Endothelial cell of umbilical vein (primary cell): Measurements from ENCODE around the gene BEND5. TPM values are rescaled to one million over a fixed set of nuclear protein-coding genes. Genes with fewer than 3 reads are reported as not detected.

Source experiments
- BruUV-seq: library from RNA; stranded (reverse); fragments of 400-500 nt; replicated peaks from 2 replicates; lab custom pipeline; 2021; lab: Mats Ljungman, UMichigan
- CTCF ChIA-PET: fragments of 300-600, 350-600 bp; sonication (Branson Sonifier 250); formaldehyde crosslinking; loops from one replicate; lab custom pipeline; 2021; ENCODE audit warnings: antibody characterized with exemption, inconsistent platforms; lab: Charles Lee
- POLR2A ChIA-PET: fragments of 300-600, 350-600 bp; sonication (Branson Sonifier 250); formaldehyde crosslinking; loops from one replicate; lab custom pipeline; 2021; ENCODE audit warnings: antibody characterized with exemption, inconsistent platforms; lab: Charles Lee
- DNase-seq: peaks from one replicate; pipeline ENCODE4 v3.0.0-alpha.2; 2011; ENCODE audit warnings: low read depth, low spot score
- FAIRE-seq: peaks from 2 replicates; lab custom pipeline; 2011; peaks lifted over from hg19 to GRCh38; lab: Jason Lieb, UNC
- H2AFZ ChIP-seq: 2 replicates; pipeline ENCODE4 v1.6.0; 2012; ENCODE audit warnings: low read depth, low read length, control low read depth, inconsistent platforms
- H3K27ac ChIP-seq: 2 replicates; pipeline ENCODE4 v1.5.1; 2011; ENCODE audit warnings: low read depth, mild to moderate bottlenecking, control low read depth, low read length, moderate library complexity; ENCODE audit not compliant: insufficient read depth
- H3K27me3 ChIP-seq, 2 experiments: 2 replicates each; pipeline versions ENCODE4 v1.6.0 to v1.6.1; 2011; ENCODE audit warnings: low read length in 2 of 2, mixed read lengths in 1 of 2; ENCODE audit not compliant: control insufficient read depth in 2 of 2, insufficient read depth in 2 of 2
- H3K36me3 ChIP-seq, 2 experiments: 2 replicates in 1 of 2; 3 replicates in 1 of 2; pipeline ENCODE4 v1.5.1; 2011; ENCODE audit warnings: low read length in 2 of 2, mild to moderate bottlenecking in 1 of 2, moderate library complexity in 1 of 2; ENCODE audit not compliant: control insufficient read depth in 2 of 2, insufficient read depth in 2 of 2; ENCODE audit errors: extremely low read depth in 1 of 2
- H3K4me1 ChIP-seq: 3 replicates; pipeline ENCODE4 v1.5.1; 2011; ENCODE audit warnings: mild to moderate bottlenecking, low read length; ENCODE audit not compliant: control insufficient read depth, insufficient read depth; ENCODE audit errors: extremely low read depth
- H3K4me2 ChIP-seq: 2 replicates; pipeline ENCODE4 v1.6.1; 2011; ENCODE audit warnings: low read length, control low read depth, mixed read lengths; ENCODE audit not compliant: insufficient read depth
- H3K4me3 ChIP-seq, 3 experiments: fragments of 200-600 bp in 1 of 3; sonication (generic), shearing (Covaris generic) in 1 of 3; replicated peaks in 1 of 3; 2 replicates each; pipeline ENCODE4 v1.5.1; 2011 to 2016; ENCODE audit warnings: control low read depth in 3 of 3, low read length in 3 of 3, mild to moderate bottlenecking in 2 of 3, inconsistent platforms in 1 of 3, low read depth in 1 of 3, moderate library complexity in 1 of 3; ENCODE audit not compliant: insufficient read depth in 1 of 3
- H3K79me2 ChIP-seq: 2 replicates; pipeline ENCODE4 v1.6.0; 2012; ENCODE audit warnings: low read length, inconsistent platforms; ENCODE audit not compliant: control insufficient read depth, insufficient read depth
- H3K9ac ChIP-seq: replicated peaks from 2 replicates; pipeline ENCODE3; 2011; ENCODE audit warnings: low read length, control low read depth; ENCODE audit not compliant: insufficient read depth; ENCODE audit errors: extremely low read depth
- H3K9me1 ChIP-seq: replicated peaks from 3 replicates; pipeline ENCODE4 v1.6.0; 2011; ENCODE audit warnings: mild to moderate bottlenecking, low read length; ENCODE audit not compliant: control insufficient read depth, insufficient read depth; ENCODE audit errors: extremely low read depth
- H3K9me3 ChIP-seq: replicated peaks from 2 replicates; pipeline ENCODE4 v1.5.1; 2012; ENCODE audit warnings: low read length, inconsistent platforms; ENCODE audit not compliant: control insufficient read depth, insufficient read depth
- H4K20me1 ChIP-seq: replicated peaks from 2 replicates; pipeline ENCODE3; 2011; ENCODE audit warnings: mild to moderate bottlenecking, low read length; ENCODE audit not compliant: control insufficient read depth, insufficient read depth; ENCODE audit errors: extremely low read depth
- CTCF ChIP-seq, 2 donors: IDR thresholded peaks; 1 replicate in 1 of 2; 2 replicates in 1 of 2; pipeline ENCODE4 v1.5.1; 2011; ENCODE audit warnings: low read length in 2 of 2, mild to moderate bottlenecking in 2 of 2, moderate library complexity in 2 of 2, control low read depth in 1 of 2, inconsistent platforms in 1 of 2, low read depth in 1 of 2; ENCODE audit not compliant: insufficient read depth in 1 of 2; ENCODE audit errors: extremely low read depth in 1 of 2
- EZH2 ChIP-seq: IDR thresholded peaks from 2 replicates; pipeline ENCODE4 v1.6.1; 2012; ENCODE audit warnings: borderline replicate concordance, low read depth, mild to moderate bottlenecking, moderate library complexity, low read length, inconsistent platforms; ENCODE audit not compliant: severe bottlenecking
- FOS ChIP-seq: IDR thresholded peaks from 2 replicates; pipeline ENCODE4 v1.6.1; 2011; ENCODE audit warnings: mild to moderate bottlenecking, low read length, moderate library complexity, borderline replicate concordance; ENCODE audit not compliant: insufficient read depth
- GATA2 ChIP-seq: IDR thresholded peaks from 2 replicates; pipeline ENCODE4 v1.7.0; 2011; ENCODE audit warnings: low read depth, mild to moderate bottlenecking, moderate library complexity, mixed read lengths, low read length; ENCODE audit not compliant: insufficient read length, insufficient read depth
- JUN ChIP-seq: IDR thresholded peaks from 2 replicates; pipeline ENCODE4 v1.6.1; 2011; ENCODE audit warnings: borderline replicate concordance, low read depth; ENCODE audit not compliant: insufficient read length, insufficient read depth
- MAX ChIP-seq: IDR thresholded peaks from 2 replicates; pipeline ENCODE4 v1.6.1; 2011; ENCODE audit not compliant: insufficient read depth, insufficient read length
- MYC ChIP-seq: IDR thresholded peaks from one replicate; pipeline ENCODE4 v1.6.1; 2011; ENCODE audit warnings: mild to moderate bottlenecking, low read depth, low read length
- POLR2A ChIP-seq: IDR thresholded peaks from 2 replicates; pipeline ENCODE4 v1.6.1; 2012; ENCODE audit warnings: low read depth, mild to moderate bottlenecking, control low read depth, low read length
- POLR2AphosphoS5 ChIP-seq: IDR thresholded peaks from 2 replicates; pipeline ENCODE4 v1.6.1; 2012; ENCODE audit warnings: low read depth, mild to moderate bottlenecking, control low read depth, low read length, moderate library complexity; ENCODE audit not compliant: insufficient read depth
- dilution Hi-C: fragments of 300-500 bp; cut with MboI; formaldehyde crosslinking; loops from one replicate; pipeline ENCODE4 v1.15.0; 2019; ENCODE audit warnings: low sequenced_read_pairs; ENCODE audit not compliant: extremely low pct_ligation_motif_present
- intact Hi-C: fragments of 100-400 bp; cut with micrococcal nuclease; formaldehyde crosslinking; loops from one replicate; pipeline ENCODE4 v1.10.0; 2022
- polyA plus RNA-seq, 4 experiments: library from polyadenylated mRNA; depleted of rRNA in 3 of 4; stranded (reverse) in 3 of 4; unstranded in 1 of 4; fragments of >200 nt; gene quantifications; 2 replicates each; pipeline versions ENCODE4 v1.2.1 to v1.2.3, GENCODE V29; 2011 to 2012; ENCODE audit warnings: missing spikeins in 1 of 4
- total RNA-seq: library from RNA; stranded (reverse); gene quantifications from 2 replicates; pipeline ENCODE4 v1.2.3, GENCODE V29; 2021

Gene BEND5
- total and polyA plus RNA-seq, 2 donors (not counting 3 experiments of a cell fraction or from before 2014, with no cell fraction given): not detected

GRCh38 chr1:48701445-48701844, 75.2 kb downstream of the BEND5 start:
- ChIA-PET POLR2A (no interaction called here), CTCF (interaction anchor here (1.4 kb wide), 1 partner anchor 24 kb away, joined by 3 read pairs; no protein-coding TSS in a partner anchor)
- no TSS peak for BruUV-seq
- Histone ChIP-seq H3K4me3 (no peak overlapping the region), H3K79me2 (no peaks in the 10 kb centered on the region), H3K9ac (no peak overlapping the region), H3K27ac (no peak overlapping the region), H3K36me3 (no peaks in the 10 kb centered on the region), H3K4me2 (no peak overlapping the region), H4K20me1 (no peaks in the 10 kb centered on the region), H3K9me1 (no peaks in the 10 kb centered on the region), H3K9me3 (no peaks in the 10 kb centered on the region), H3K27me3 (no peaks in the 10 kb centered on the region), H2AFZ (no peak overlapping the region), H3K4me1 (no peaks in the 10 kb centered on the region)
- dilution Hi-C loops (no loop called here), intact Hi-C loops (no loop called here)
- FAIRE-seq (no peak), DNase-seq (no peak)
- TF ChIP-seq FOS: no peak
- TF ChIP-seq POLR2AphosphoS5: no peak
- no peak for TF ChIP-seq JUN
- TF ChIP-seq CTCF (IDR thresholded peaks at IDR 0.05; ENCODE audit: extremely low read depth in 1 of 2, insufficient read depth in 1 of 2, low read depth in 1 of 2, low read length in 2 of 2): no peak
- TF ChIP-seq EZH2: no peak
- TF ChIP-seq MYC: no peak
- TF ChIP-seq POLR2A: no peak
- TF ChIP-seq MAX: no peak
- no peak for TF ChIP-seq GATA2
